Measurements from ENCODE around the gene TXK.

TXK gene

GRCh38 chr4:48100256-48100655, 33.8 kb downstream of the TXK start:
- no peak for DNase-seq

- DNase-seq, result no peak
Measured at GRCh38 chr4:48095441-48095840, 38.6 kb downstream of the TXK start.

GRCh38 chr4:48093991-48094416, 40.0 kb downstream of the TXK start:
- peak; percentile 87 for DNase-seq

GRCh38 chr4:48090621-48091020, 43.4 kb downstream of the TXK start:
- DNase-seq, result no peak

GRCh38 chr4:48085821-48086589, 48.0 kb downstream of the TXK start:
- DNase-seq, result no peak

GRCh38 chr4:48082956-48083355, 51.1 kb downstream of the TXK start:
- no peak for DNase-seq

GRCh38 chr4:48081196-48081595, 52.9 kb downstream of the TXK start:
- DNase-seq, result no peak

GRCh38 chr4:48079972-48080391, 54.1 kb downstream of the TXK start:
- no peak for DNase-seq

GRCh38 chr4:48078862-48079655, 55.0 kb downstream of the TXK start:
- no peak for DNase-seq

- DNase-seq, result no peak
Measured at GRCh38 chr4:48078425-48078824, 55.6 kb downstream of the TXK start.

GRCh38 chr4:48074657-48075056, 59.4 kb downstream of the TXK start:
- no peak for DNase-seq

- no peak for DNase-seq
Measured at GRCh38 chr4:48073567-48074103, 60.4 kb downstream of the TXK start.

- no peak for DNase-seq
Measured at GRCh38 chr4:48071191-48071590, 62.9 kb downstream of the TXK start.

- DNase-seq, result no peak
Measured at GRCh38 chr4:48069026-48069425, 65.0 kb downstream of the TXK start.

- DNase-seq, result no peak
Measured at GRCh38 chr4:48068182-48068581, 65.9 kb downstream of the TXK start.

- DNase-seq, result no peak
Measured at GRCh38 chr4:48067536-48067935, 66.5 kb downstream of the TXK start.

- no peak for DNase-seq
Measured at GRCh38 chr4:48065587-48066052, 68.4 kb downstream of the TXK start.

- DNase-seq, result no peak
Measured at GRCh38 chr4:48064349-48064748, 69.7 kb downstream of the TXK start.

GRCh38 chr4:48058617-48059530, 75.2 kb downstream of the TXK start:
- no peak for DNase-seq

GRCh38 chr4:48051078-48051477, 83.0 kb downstream of the TXK start:
- no peak for DNase-seq

GRCh38 chr4:48049483-48049882, 84.6 kb downstream of the TXK start:
- DNase-seq, result no peak

GRCh38 chr4:48047896-48048295, 86.2 kb downstream of the TXK start:
- DNase-seq, result no peak

GRCh38 chr4:48047421-48047844, 86.6 kb downstream of the TXK start:
- peak; percentile 81 for DNase-seq
